Measurements from ENCODE around the gene CLIP3.
"Not testable (repeated sequence)": the region's sequence is repeated elsewhere in the genome, so short reads cannot be mapped to it uniquely, and the experiment has no call there.

CLIP3 gene, protein sequence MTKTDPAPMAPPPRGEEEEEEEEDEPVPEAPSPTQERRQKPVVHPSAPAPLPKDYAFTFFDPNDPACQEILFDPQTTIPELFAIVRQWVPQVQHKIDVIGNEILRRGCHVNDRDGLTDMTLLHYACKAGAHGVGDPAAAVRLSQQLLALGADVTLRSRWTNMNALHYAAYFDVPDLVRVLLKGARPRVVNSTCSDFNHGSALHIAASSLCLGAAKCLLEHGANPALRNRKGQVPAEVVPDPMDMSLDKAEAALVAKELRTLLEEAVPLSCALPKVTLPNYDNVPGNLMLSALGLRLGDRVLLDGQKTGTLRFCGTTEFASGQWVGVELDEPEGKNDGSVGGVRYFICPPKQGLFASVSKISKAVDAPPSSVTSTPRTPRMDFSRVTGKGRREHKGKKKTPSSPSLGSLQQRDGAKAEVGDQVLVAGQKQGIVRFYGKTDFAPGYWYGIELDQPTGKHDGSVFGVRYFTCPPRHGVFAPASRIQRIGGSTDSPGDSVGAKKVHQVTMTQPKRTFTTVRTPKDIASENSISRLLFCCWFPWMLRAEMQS

DNA sequence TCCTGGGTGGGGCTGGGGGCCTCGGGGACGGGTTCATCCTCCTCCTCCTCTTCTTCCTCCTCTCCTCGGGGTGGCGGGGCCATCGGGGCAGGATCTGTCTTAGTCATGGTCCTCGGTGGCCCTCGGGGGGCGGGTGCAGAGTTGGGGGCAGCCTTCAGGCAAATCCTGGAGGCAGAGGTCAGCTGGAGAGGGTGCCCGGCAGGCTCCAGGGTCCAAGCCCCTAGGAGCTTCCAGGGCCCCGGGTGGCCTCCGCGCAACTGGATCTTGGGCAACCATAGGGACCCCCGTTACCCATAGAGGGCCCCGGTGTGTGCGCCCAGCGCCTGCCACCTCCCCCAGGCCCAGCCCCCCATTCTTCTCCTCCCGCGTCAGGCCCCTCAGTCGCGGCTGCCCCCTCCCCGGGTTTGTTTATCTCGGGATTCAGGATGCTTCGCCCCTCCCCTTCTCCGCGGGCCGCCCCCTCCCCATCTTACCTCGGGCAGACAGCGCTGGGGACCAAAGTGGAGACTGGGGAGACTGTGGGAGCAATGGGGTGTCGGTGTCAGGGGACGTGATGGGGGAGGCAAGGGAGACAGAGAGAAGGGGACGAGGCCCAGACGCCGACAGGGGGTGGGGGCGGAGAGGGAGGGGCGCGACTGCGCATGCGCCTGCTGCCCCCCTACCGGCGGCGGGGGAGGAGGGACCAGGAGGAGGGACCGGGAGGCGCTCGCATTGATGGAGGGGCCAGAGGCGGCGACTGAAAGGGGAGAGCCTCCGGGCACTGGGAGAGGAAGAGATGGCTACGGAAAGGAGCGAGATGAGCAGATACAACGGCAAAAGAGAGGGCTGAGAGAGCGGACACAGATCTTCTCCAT is at the start of gene CLIP3:
TSS of gene CLIP3 (minus strand) at position 623 of the 854 bp plus-strand sequence. CDS start at position 107, 516 bp downstream.
- peak; percentile 17 for DNase-seq

DNA sequence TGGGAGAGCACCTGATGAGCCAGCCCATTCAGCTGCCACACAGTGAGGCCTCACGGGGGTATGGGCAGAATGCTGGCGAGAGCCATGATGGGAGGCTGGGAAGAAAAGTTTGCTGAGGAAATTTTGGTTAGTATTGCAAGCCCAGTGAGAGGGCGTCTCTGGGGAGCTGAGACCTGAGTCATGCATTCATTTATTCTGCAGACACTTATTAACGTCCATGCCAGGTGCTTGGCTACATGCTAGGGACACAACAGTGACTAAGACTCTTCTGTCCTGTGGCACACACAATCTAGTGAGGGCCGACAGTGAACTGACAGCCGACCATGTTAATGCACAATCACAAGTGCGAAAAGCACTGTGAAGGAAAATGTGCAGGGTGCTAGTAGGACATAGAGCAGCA is 49.2 kb upstream of the CLIP3 start:
- no peak for DNase-seq

DNA sequence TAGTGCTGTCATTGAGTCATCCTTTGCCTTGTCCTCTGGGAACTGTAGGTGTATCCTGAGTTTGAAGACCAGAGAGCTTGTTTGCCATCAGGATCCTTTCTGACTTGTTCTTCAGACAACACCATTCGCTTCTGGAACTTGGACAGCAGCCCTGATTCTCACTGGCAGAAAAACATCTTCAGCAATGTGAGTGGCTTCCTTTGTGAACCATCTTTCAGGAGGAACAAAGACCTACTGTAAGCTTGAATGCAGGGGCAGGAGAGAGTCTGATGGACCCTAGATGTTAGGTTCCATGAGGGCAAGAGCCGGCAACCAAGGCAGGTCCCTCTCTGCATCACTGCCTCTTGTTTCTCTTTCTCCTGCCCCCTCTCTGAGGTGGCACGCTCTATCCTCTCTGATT is 48.7 kb upstream of the CLIP3 start:
- no peak for DNase-seq

DNA sequence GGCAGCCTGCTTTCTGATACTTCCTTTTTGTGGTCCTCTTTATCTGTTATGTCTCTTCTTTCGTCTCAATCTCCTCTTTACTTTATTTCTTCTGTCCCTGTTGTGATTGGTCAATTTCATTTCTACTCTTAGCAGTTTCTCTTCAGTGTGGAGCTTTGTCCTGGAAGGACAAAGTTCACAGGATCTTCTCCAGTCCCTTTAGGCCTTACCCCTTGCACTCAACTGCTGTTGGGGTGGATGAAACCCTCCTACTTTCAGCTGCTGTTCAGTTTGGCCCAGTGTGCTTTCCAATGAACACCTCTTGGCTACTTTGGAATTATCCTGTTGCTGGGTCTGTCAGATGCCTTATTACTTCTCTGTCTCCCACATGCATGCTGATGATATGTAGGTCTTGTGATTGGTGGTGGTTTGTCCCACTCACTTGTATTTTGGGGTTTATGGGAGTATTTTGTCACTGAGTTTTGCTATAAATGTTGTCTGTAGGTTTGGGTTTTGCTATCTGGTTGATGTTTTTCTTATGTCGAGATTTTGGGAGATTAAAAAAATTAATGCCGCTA is 46.8 kb upstream of the CLIP3 start:
- no peak for DNase-seq

DNA sequence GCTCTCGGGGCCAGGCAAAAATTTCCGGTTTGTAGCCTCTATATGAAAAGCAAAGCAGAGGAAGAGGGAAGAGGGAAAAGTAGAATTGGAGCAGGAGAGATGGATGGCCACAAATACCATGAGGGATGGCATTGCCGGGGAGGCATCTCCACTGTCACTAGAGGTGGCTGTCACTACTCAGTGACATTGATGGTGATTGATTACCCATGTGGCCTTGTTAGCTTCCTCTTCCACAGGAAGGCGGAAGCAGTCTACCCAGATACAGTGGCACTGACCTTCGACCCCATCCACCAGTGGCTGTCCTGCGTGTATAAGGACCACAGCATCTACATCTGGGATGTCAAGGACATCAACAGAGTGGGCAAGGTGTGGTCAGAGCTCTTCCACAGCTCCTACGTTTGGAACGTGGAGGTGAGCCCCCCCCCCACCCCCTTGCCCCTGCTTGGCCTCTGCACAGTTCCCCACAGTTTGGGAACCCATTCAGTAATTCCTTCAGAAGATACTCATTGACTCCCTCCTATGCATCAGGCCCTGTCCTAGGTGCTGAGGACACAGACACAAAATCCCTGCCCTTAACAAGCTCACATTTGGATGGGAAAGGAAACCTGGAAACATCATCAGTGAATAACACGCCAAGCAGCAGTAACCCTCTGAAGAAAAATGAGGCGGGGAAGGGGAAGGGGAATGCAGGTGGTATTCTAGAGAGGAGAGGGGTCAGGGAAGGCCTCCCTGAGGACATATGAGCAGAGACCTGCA is 40.6 kb upstream of the CLIP3 start:
- DNase-seq = no peak

DNA sequence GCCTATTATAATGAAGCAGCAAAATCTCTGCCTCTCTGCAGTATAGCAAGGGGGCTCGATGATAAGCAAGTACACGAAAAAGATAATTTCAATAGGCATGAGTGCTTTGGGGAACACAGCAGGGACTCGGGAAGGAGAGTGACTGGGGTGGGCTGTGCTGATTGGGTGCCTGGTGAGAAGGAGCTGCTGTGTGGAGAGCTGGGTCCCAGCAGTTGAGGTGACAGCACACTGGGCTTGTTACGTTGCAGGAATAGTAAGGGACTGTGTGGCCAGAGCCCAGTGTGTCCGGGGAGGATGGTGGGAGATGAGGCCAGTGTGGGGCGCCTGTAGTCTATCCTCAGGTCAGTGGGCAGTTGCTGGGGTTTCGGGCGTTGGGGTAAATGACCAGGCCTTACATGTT is 39.4 kb upstream of the CLIP3 start:
- no peak for DNase-seq

DNA sequence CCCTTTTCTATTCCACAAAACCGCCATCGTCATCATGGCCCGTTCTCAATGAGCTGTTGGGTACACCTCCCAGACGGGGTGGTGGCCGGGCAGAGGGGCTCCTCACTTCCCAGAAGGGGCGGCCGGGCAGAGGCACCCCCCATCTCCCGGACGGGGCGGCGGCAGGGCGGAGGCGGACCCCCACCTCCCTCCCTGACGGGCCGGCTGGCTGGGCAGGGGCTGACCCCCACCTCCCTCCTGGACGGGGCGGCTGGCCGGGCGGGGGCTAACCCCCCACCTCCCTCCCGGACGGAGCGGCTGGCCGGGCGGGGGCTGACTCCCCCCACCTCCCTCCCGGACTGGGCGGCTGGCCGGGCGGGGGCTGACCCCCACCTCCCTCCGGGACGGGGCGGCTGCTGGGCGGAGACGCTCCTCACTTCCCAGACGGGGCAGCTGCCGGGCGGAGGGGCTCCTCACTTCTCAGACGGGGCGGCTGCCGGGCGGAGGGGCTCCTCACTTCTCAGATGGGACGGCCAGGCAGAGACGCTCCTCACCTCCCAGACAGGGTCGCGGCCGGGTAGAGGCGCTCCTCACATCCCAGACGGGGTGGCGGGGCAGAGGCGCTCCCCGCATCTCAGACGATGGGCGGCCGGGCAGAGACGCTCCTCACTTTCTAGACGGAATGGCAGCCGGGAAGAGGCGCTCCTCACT is 36.3 kb upstream of the CLIP3 start:
- DNase-seq = not testable (repeated sequence)

DNA sequence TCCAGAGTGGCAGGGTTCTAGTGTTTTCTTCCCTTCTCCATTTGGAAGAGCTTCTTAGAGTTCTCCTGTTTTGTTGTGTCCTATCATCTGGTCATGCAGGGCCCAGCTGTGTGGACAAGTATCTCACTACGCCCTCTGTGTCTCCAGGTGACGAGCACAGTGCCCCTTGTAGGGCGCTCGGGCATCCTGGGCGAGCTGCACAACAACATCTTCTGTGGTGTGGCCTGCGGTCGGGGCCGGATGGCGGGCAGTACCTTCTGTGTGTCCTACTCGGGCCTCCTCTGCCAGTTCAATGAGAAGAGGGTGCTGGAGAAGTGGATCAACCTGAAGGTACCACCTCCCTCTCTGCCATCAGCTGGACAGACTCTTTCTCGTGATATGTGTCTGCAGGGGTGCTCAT is 35.0 kb upstream of the CLIP3 start:
- DNase-seq = no peak

DNA sequence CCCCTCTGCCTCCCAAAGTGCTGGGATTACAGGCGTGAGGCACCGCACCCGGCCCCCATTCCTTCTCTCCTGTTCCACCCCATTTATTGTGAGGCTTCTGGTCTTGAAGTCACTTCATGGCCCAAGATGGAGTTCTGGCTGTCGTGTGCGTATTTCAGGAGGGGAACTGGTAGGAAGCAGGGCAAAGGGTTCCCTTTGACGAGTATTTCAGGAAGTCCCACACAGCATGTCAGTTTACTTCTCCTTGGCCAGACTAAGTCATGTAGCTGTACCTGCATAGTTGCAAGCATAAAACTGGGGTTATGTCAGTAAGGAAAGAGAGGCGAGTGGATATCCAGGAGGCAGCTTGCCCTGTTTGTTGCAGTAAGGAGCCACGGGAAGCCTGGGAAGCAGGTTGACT is 32.2 kb upstream of the CLIP3 start:
- no peak for DNase-seq

DNA sequence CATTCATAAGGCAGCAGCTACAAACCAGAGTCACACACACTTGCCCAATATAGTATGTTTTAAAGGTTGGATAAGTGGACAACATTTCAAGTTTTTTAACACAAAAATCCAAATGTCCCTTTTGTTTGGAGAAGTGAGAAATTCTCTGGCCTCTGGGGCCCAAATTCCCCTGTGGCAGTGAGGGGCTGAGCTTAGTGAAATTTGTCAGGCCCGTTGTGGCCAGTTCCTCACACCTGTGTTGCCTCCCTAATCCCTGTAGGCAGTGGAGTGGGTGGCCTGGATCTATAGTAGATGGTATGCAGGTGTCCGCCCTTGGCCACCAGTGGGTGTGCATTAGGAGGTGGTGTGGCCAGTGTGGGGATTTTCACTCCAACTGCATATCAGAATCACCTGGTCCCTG is 28.7 kb upstream of the CLIP3 start:
- no peak for DNase-seq

DNA sequence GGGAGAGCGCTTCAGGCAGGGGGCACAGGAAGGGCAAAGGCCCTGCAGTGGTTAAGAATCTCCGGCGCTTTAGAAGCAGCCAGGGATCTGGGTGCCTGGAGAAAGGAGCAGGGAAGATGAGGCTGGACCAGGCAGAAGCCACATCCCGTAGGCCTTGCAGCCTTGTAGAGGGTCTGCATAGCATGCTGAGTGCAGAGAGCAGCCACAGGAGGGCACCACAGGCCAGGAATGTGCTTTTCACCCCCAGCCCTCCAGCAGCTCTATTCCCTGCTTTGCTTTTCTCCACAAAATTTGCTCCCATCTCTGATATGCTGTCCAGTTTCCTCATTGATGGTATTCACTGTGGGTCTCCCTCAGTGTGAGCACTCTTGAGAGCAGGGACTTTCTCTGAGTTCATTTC is 27.8 kb upstream of the CLIP3 start:
- no peak for DNase-seq

DNA sequence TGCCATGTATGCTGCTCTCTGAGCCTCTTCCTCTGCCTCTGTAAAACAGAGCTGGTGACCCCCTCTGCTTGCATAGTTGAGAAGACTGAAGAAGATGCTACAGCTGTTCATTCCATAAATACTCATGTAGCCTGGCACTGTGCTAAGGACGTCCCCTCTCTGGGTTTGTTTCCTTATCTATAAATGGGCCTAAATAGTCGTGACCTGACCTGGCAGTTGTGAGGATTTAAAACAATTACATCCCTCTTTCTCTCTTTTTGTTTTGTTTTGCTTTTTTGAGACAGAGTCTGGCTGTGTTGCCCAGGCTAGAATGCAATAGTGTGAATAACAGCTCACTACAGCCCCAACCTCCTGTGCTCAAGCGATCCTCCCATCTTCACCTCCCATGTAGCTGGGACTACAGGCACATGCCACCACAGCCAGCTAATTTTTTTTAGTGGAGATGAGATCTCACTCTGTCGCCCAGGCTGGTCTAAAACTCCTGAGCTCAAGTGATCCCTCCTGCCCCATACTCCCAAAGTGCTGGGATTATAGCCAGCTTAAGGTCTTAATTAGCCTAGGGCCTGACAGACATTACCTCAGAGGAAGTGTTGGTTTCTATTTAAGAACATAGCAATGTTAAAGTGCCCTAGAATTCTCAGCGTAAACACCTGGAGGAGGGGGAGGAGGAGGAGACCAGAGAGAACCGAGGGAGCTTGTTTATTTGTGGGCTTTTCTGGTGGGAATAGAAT is 26.7 kb upstream of the CLIP3 start:
- peak; percentile 23 for DNase-seq

DNA sequence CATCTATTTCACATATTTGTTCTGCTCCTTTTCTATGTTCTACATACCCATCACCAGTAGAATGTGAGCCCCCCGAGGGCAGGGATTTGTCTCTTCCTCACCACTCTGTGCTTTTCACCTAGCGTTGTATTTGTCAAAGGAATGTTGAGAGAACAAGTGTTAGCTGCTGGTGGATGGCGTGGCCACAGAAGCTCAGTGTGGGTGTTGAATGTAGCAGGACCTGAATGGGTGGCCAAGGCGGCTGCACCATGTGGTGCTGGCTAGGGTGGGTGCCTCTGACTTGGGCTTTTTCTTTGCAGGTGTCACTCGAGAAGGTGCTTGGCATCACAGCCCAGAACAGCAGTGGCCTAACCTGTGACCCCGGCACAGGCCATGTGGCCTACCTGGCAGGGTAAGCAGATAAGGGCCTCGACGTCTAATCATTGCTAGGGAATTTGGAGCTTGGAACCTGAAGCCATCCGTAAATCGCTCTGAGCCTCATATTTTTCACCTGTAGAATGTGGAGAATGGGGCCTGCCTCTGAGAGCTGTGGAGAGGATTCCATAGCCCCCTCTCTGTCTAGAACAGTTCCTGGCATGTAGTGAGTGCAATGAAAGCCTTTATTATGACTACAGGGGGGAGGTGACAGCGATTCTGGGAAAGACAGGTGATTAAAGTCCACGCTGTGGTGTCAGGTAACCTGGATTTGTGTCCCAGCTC is 26.0 kb upstream of the CLIP3 start:
- no peak for DNase-seq

DNA sequence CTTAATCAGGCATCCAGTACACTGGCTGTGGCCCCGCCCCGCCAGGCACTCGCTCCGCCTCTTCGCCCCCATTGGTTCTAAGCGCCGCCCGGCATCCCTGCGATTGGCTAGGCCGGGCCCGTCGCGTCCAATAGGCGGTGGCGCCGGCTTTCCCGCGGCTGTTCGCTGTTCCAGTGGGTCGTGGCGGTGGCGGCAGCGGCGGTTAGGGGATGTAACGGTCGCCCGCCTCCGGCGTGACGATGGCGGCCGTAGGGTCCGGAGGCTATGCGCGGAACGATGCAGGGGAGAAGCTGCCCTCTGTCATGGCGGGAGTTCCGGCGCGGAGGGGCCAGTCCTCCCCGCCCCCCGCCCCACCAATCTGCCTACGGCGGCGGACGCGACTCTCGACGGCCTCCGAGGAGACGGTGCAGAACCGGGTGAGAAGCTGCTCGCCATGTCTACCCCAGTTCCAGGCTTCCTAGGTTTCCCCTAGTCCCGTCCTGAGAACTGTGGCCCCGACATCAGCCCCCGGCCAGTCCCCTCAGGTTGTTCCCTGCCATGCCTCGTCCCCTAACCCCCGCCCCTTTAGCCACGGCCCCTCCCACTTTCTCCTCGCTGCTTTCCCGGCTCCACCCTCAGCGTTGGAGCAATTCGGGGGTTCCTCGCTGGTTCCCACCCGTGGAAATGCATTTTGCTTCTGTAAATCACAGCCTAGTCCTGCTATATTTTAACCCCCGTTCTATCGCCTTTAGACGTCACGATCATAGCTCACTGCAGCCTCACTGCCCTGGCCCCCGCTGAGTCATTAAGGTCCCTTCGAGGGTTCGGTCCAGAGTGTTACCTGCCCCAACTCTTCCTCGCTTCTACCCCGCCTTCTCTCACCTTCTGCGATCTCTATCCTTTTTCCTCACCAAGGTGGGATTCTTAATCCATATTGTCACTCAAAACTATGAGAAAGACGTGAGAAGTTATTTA is 22.3 kb upstream of the CLIP3 start, which contains the start of gene WDR62:
TSS of gene WDR62 (plus strand) at position 165 of the 954 bp plus-strand sequence. CDS start at position 240, 75 bp downstream.
- peak; percentile 93 for DNase-seq

DNA sequence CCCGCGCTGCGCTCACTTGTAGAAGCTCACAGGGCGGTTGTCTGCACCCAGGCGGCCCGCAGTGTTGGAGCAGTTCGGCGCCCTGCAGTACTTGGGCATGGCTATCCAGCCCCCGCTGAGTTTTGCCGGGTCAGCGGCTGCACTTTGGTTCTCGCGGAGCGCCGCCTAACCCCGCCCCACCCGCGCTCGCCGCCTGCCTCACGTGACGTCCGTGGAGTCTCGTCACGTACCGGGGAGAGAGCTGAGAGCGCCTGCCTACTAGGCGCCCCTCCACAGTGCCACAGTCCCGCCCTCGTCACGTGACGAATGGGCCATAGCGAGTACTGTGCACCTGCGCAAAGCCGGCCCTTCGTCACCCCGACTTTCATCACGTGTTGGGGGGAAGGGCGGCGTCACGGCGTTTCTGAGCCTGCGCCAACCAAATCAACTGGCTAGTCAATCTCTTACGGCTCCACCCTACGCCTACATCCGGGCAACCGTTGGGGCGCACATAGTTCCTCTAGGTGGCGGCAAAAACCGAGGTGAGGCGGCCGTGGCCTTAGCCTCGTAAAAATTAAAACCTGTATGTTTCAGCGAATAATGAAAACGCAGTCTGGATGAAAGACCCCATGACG is 21.6 kb upstream of the CLIP3 start, which contains the start of gene THAP8:
TSS of gene THAP8 (minus strand) at position 167 of the 614 bp plus-strand sequence. CDS start at position 99, 68 bp downstream.
- DNase-seq = peak; percentile 93

DNA sequence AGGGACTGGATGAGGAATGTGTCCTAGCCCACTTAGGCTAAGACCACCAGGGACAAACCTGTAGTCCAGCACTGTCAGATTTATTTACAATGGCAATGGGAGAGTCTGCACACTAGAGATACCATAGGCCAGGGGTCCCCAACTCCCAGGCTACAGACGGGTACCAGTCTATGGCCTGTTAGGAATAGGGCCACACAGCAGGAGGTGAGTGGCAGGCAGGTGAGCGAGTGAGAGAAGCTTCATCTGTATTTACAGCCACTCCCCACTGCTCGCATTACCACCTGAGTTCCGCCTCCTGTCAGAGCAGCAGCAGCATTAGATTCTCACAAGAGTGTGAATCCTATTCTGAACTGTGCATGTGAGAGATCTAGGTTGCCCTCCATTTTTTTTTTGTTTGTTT is 19.0 kb upstream of the CLIP3 start:
- no peak for DNase-seq

DNA sequence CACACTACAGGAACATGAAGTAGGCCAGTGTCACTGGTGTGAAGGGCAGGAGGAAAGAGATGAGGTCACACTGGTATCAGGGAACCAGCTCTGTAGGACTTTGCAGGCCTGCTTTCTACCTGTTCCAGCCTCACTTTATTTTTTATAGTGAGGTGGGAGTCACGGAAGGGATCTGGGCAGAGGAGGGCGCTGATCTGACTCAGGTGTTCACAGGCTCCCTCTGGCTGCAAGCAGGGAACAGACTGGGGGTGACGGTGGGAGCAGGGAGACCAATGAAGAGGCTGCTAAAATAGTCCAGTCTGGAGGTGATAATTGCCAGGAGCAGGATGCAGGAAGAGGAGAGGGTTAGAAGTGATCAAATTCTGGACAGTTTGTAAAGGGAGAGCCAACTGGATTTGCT is 18.6 kb upstream of the CLIP3 start:
- DNase-seq = no peak

DNA sequence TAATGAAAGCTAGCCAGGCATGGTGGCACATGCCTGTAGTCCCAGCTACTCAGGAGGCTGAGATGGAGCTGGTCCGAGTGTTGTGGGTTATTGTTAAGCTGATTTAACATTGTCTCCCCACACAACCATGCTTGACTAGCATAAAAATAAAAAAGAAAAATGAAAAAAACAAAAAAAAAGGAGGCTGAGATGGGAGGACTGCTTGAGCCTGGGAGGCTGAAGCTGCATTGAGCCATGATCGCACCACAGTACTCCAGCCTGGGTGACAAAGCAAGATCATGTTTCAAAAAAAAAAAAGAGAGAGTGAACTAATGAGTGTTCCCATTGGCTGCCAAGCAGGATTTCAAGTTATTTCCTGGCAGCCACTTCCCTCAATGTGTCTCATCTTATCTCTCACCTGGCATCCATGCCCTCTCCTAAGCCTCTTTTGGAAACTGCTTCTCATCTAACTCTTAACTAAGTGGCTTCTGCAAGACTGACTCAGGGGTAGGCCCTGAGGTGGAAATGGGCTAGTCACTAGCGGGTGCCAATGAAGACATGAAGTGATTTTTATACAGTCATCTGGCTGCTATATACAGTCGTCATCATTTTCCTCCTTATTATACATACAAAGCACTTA is 16.5 kb upstream of the CLIP3 start:
- peak; percentile 88 for DNase-seq

All from NCI-H2029 treated with DMSO at 0.1 percent for 48 hours (cell line).